Measurements from ENCODE around the gene HSDL2. TPM values are rescaled to one million over a fixed set of nuclear protein-coding genes. Genes with fewer than 3 reads are reported as not detected.

HSDL2 gene
- polyA plus RNA-seq, 4 donors = 30.8 to 54.9 (median 40.1) TPM

GRCh38 chr9:112516769-112517168, 136.9 kb downstream of the HSDL2 start:
- Histone ChIP-seq H3K27ac (ENCODE audit: low read depth in 1 of 3, low read length in 2 of 3) (no peak overlapping the region), H3K4me1 (ENCODE audit: control insufficient read depth in 3 of 3, insufficient read depth in 2 of 3, low read depth in 1 of 3, low read length in 2 of 3) (no peaks in the 10 kb centered on the region), H3K9me3 (ENCODE audit: control insufficient read depth in 2 of 2, insufficient read depth in 1 of 2, low read depth in 1 of 2, low read length in 1 of 2) (no peaks in the 10 kb centered on the region), H3K27me3 (ENCODE audit: control insufficient read depth in 3 of 3, insufficient read depth in 3 of 3, low read length in 3 of 3) (no peaks in the 10 kb centered on the region), H3K36me3 (ENCODE audit: control insufficient read depth in 3 of 3, insufficient read depth in 2 of 3, low read depth in 1 of 3, low read length in 3 of 3) (no peaks in the 10 kb centered on the region), H3K4me3 (ENCODE audit: low read depth in 1 of 3, low read length in 3 of 3) (no peak overlapping the region)
- WGBS, 3 donors = 88 to 98% (median 96%) methylated on average over 2 of the region's 2 CpGs
- FAIRE-seq (no peak), DNase-seq (no peak)

- Histone ChIP-seq H3K9me3 (ENCODE audit: control insufficient read depth in 2 of 2, insufficient read depth in 1 of 2, low read depth in 1 of 2, low read length in 1 of 2) (no peaks in the 10 kb centered on the region), H3K4me3 (ENCODE audit: low read depth in 1 of 3, low read length in 3 of 3) (no peak overlapping the region), H3K27ac (ENCODE audit: low read depth in 1 of 3, low read length in 2 of 3) (no peak overlapping the region), H3K36me3 (ENCODE audit: control insufficient read depth in 3 of 3, insufficient read depth in 2 of 3, low read depth in 1 of 3, low read length in 3 of 3) (no peaks in the 10 kb centered on the region), H3K27me3 (ENCODE audit: control insufficient read depth in 3 of 3, insufficient read depth in 3 of 3, low read length in 3 of 3) (no peaks in the 10 kb centered on the region), H3K4me1 (ENCODE audit: control insufficient read depth in 3 of 3, insufficient read depth in 2 of 3, low read depth in 1 of 3, low read length in 2 of 3) (no peaks in the 10 kb centered on the region)
- DNase-seq (no peak), FAIRE-seq (no peak)
- WGBS, 3 donors = 88 to 93% (median 90%) methylated on average over 1 of the region's 1 CpG
Observed at GRCh38 chr9:112520069-112520468, 140.2 kb downstream of the HSDL2 start.

GRCh38 chr9:112520656-112521055, 140.7 kb downstream of the HSDL2 start:
- H3K27me3 ChIP-seq (ENCODE audit: control insufficient read depth in 3 of 3, insufficient read depth in 3 of 3, low read length in 3 of 3) = no peaks in the 10 kb centered on the region
- no peaks in the 10 kb centered on the region for H3K9me3 ChIP-seq (ENCODE audit: control insufficient read depth in 2 of 2, insufficient read depth in 1 of 2, low read depth in 1 of 2, low read length in 1 of 2)
- WGBS, 3 donors = 60 to 83% (median 72%) methylated on average over 3 of the region's 3 CpGs
- H3K4me3 ChIP-seq (ENCODE audit: low read depth in 1 of 3, low read length in 3 of 3) = no peak overlapping the region
- FAIRE-seq (no peak), DNase-seq (no peak)
- no peaks in the 10 kb centered on the region for H3K4me1 ChIP-seq (ENCODE audit: control insufficient read depth in 3 of 3, insufficient read depth in 2 of 3, low read depth in 1 of 3, low read length in 2 of 3)
- H3K27ac ChIP-seq (ENCODE audit: low read depth in 1 of 3, low read length in 2 of 3) = no peak overlapping the region
- no peaks in the 10 kb centered on the region for H3K36me3 ChIP-seq (ENCODE audit: control insufficient read depth in 3 of 3, insufficient read depth in 2 of 3, low read depth in 1 of 3, low read length in 3 of 3)

Other genes with a start within 250 kb of the HSDL2 start
- gene SUSD1, start 204.8 kb upstream of the HSDL2 start, polyA plus RNA-seq = 10 to 100 TPM in 1 of 4 donors, 1 to 10 TPM in 3; 3.8 to 29.8 (median 7.0) TPM
- gene PTBP3, start 46.5 kb upstream of the HSDL2 start, polyA plus RNA-seq = 10 to 100 TPM; 19.7 to 48.1 (median 25.6) TPM
- gene KIAA1958, start 106.7 kb downstream of the HSDL2 start, polyA plus RNA-seq = 1 to 10 TPM in 2 of 4 donors, under 1 TPM in 2; 0.54 to 9.8 (median 1.1) TPM